ENCODE measurements around the gene MYORG.

DNA sequence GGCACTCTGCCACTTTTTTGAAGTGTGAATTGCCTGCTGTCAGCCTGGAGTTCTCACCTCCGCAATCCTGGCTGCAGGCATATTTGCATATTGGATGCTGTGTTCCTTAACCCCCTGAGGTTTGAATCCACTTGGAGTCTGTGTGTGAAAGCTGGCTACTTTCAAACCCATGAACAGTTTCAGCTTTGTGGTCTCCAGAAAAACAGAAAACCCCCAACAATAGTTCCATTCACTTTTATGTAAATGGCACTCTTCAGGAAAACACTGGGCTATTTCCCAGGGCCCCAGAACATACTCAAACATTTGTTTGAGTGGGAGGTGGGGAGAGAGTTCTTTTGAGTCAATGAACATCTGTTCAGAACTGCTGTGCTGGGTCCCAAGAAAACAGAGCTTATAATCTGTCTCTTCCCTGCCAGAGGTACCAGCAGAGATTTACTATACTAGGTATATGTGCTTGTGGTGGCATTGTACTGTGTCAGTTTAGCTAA is 42.3 kb downstream of the MYORG start:
- TF ChIP-seq, protein P1, sequence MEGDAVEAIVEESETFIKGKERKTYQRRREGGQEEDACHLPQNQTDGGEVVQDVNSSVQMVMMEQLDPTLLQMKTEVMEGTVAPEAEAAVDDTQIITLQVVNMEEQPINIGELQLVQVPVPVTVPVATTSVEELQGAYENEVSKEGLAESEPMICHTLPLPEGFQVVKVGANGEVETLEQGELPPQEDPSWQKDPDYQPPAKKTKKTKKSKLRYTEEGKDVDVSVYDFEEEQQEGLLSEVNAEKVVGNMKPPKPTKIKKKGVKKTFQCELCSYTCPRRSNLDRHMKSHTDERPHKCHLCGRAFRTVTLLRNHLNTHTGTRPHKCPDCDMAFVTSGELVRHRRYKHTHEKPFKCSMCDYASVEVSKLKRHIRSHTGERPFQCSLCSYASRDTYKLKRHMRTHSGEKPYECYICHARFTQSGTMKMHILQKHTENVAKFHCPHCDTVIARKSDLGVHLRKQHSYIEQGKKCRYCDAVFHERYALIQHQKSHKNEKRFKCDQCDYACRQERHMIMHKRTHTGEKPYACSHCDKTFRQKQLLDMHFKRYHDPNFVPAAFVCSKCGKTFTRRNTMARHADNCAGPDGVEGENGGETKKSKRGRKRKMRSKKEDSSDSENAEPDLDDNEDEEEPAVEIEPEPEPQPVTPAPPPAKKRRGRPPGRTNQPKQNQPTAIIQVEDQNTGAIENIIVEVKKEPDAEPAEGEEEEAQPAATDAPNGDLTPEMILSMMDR (IDR thresholded peaks at IDR 0.05): no peak
- TF ChIP-seq POLR2A (IDR thresholded peaks at IDR 0.05): no peak
